Activated naive CD8-positive, alpha-beta T cell treated with anti-CD3 and anti-CD28 coated beads for 36 hours (primary cell): Measurements from ENCODE around the gene RAD51C. TPM values are rescaled to one million over a fixed set of nuclear protein-coding genes. Genes with fewer than 3 reads are reported as not detected.
"Not testable (repeated sequence)": the region's sequence is repeated elsewhere in the genome, so short reads cannot be mapped to it uniquely, and the experiment has no call there.

Source experiments
- DNase-seq: peaks from one replicate; pipeline ENCODE4 v3.0.0; 2021
- H3K27ac Mint-ChIP-seq: one replicate; pipeline ENCODE4 v1.8.0; 2022; ENCODE audit warnings: mild to moderate bottlenecking, moderate library complexity, mixed read lengths
- H3K27me3 Mint-ChIP-seq: one replicate; pipeline ENCODE4 v1.8.0; 2022; ENCODE audit warnings: mild to moderate bottlenecking, mixed read lengths
- H3K36me3 Mint-ChIP-seq: one replicate; pipeline ENCODE4 v1.8.0; 2021; ENCODE audit warnings: mild to moderate bottlenecking, mixed read lengths
- H3K4me1 Mint-ChIP-seq: one replicate; pipeline ENCODE4 v1.8.0; 2021; ENCODE audit warnings: mixed read lengths
- H3K4me3 Mint-ChIP-seq: one replicate; pipeline ENCODE4 v1.8.0; 2022; ENCODE audit warnings: mild to moderate bottlenecking, moderate library complexity, mixed read lengths
- H3K9me3 Mint-ChIP-seq: one replicate; pipeline ENCODE4 v1.8.0; 2022; ENCODE audit warnings: mixed read lengths
- total RNA-seq, 2 experiments: library from RNA; stranded (reverse); gene quantifications; one replicate each; pipeline ENCODE4 v1.2.3, GENCODE V29; 2021

The RAD51C gene
- total RNA-seq, 2 experiments from 2014 or later, result 77.3 to 86.7 TPM

- H3K4me3 Mint-ChIP-seq, result no peak overlapping the region
- no peaks in the 10 kb centered on the region for H3K27me3 Mint-ChIP-seq
- H3K4me1 Mint-ChIP-seq, result no peaks in the 10 kb centered on the region
- no peak overlapping the region for H3K27ac Mint-ChIP-seq
- no peak for DNase-seq
- H3K36me3 Mint-ChIP-seq, result no peaks in the 10 kb centered on the region
- no peaks in the 10 kb centered on the region for H3K9me3 Mint-ChIP-seq
These were observed 55.3 kb downstream of the RAD51C start for GRCh38 chr17:58747674-58748073.

- not testable (repeated sequence) for H3K36me3 Mint-ChIP-seq
These were observed 57.2 kb downstream of the RAD51C start for GRCh38 chr17:58749627-58750026.

GRCh38 chr17:58753026-58753425, 60.6 kb downstream of the RAD51C start:
- Mint-ChIP-seq H3K27me3 (peaks cover 33% of the 10 kb centered on the region), H3K9me3 (no peaks in the 10 kb centered on the region), H3K4me1 (peaks cover 10% of the 10 kb centered on the region)

More at GRCh38 chr17:58749627-58750026, 57.2 kb downstream of the RAD51C start:
- H3K4me3 Mint-ChIP-seq, H3K9me3 Mint-ChIP-seq, DNase-seq, H3K27ac Mint-ChIP-seq, H3K27me3 Mint-ChIP-seq, H3K4me1 Mint-ChIP-seq: not testable (repeated sequence)

DNA sequence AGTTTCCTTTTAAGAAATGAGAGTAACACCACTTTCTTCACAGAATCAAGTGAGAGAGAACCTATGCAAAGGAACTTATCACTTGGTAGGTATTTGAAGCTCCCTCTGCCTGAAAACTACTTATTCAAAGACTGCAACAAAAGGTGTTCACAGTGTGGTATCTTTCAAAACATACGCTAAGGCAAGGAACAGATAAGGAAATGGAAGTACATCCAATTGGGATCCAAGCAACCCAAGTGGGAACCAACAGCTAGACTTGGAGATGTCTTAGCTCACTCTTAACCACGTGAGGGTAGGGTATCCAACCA, 62.8 kb downstream of the RAD51C start:
- peaks cover 10% of the 10 kb centered on the region for H3K4me1 Mint-ChIP-seq
- H3K27ac Mint-ChIP-seq, result no peak overlapping the region
- peak overlapping the region; percentile 60 for H3K4me3 Mint-ChIP-seq
- peaks cover 53% of the 10 kb centered on the region for H3K27me3 Mint-ChIP-seq
- no peaks in the 10 kb centered on the region for H3K36me3 Mint-ChIP-seq
- no peaks in the 10 kb centered on the region for H3K9me3 Mint-ChIP-seq
- no peak for DNase-seq

More at GRCh38 chr17:58753026-58753425, 60.6 kb downstream of the RAD51C start:
- Mint-ChIP-seq H3K4me3 (no peak overlapping the region), H3K27ac (no peak overlapping the region), H3K36me3 (no peaks in the 10 kb centered on the region)
- no peak for DNase-seq

- Mint-ChIP-seq H3K9me3 (no peaks in the 10 kb centered on the region), H3K27ac (no peak within 1 kb of the TSS), H3K4me3 (peak within 1 kb of the TSS; percentile 88), H3K36me3 (no peaks in the 10 kb centered on the region), H3K27me3 (peaks cover 58% of the 10 kb centered on the region), H3K4me1 (peaks cover 10% of the 10 kb centered on the region)
- peak; percentile 71 for DNase-seq
These were observed 63.3 kb downstream of the RAD51C start, which contains the start of gene PPM1E for GRCh38 chr17:58755577-58756245. TSS of gene PPM1E (plus strand) at chr17:58755854.

- Mint-ChIP-seq H3K9me3 (no peaks in the 10 kb centered on the region), H3K36me3 (no peaks in the 10 kb centered on the region), H3K27ac (no peak overlapping the region), H3K27me3 (peaks cover 66% of the 10 kb centered on the region), H3K4me1 (peaks cover 10% of the 10 kb centered on the region), H3K4me3 (peak overlapping the region; percentile 88)
- peak; percentile 5 for DNase-seq
These were observed 64.1 kb downstream of the RAD51C start for GRCh38 chr17:58756246-58757161.

GRCh38 chr17:58757162-58757613, 64.8 kb downstream of the RAD51C start:
- DNase-seq, result no peak
- Mint-ChIP-seq H3K4me3 (peak overlapping the region; percentile 88), H3K27me3 (peaks cover 73% of the 10 kb centered on the region), H3K36me3 (no peaks in the 10 kb centered on the region), H3K9me3 (no peaks in the 10 kb centered on the region), H3K27ac (no peak overlapping the region), H3K4me1 (peaks cover 10% of the 10 kb centered on the region)

DNA sequence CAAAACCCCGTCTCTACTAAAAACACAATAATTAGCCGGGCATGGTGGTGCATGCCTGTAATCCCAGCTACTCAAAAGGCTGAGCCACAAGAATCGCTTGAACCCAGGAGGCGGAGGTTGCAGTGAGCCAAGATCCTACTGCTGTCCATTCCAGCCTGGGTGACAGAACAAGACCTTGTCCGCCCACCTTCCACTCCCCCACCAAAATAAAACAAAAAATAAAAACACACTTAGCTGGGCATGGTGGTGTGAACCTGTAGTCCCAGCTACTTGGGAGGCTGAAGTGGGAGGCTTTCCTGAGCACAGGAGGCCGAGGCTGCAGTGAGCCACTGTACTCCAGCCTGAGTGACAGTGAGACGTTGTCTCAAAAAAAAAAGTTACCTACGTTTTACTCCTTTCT, 66.5 kb downstream of the RAD51C start:
- Mint-ChIP-seq H3K27me3 (peaks cover 77% of the 10 kb centered on the region), H3K36me3 (no peaks in the 10 kb centered on the region), H3K9me3 (no peaks in the 10 kb centered on the region), H3K4me3 (no peak overlapping the region), H3K4me1 (peaks cover 10% of the 10 kb centered on the region), H3K27ac (no peak overlapping the region)
- no peak for DNase-seq

DNA sequence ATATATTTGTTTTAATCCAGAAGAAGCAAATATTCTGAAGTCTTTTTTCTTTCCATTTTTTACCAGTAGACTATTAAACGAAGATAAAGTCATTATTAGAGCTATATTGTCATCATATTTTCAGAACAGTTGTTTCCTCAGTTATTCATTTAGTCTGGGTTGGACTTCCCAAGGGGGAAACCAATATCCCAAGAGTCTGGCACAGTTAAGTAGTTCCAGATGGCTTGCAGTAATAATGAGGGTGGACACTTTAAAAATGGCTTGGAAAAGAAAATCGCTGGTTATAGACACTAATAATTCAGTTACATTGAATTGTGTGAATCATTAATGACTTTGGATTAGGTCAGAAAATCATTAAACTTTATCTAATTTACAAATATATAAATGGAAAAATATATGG, 67.1 kb downstream of the RAD51C start:
- DNase-seq, result no peak
- H3K4me3 Mint-ChIP-seq, result no peak overlapping the region
- peaks cover 77% of the 10 kb centered on the region for H3K27me3 Mint-ChIP-seq
- H3K27ac Mint-ChIP-seq, result no peak overlapping the region
- peaks cover 10% of the 10 kb centered on the region for H3K4me1 Mint-ChIP-seq
- H3K9me3 Mint-ChIP-seq, result no peaks in the 10 kb centered on the region
- H3K36me3 Mint-ChIP-seq, result no peaks in the 10 kb centered on the region

DNA sequence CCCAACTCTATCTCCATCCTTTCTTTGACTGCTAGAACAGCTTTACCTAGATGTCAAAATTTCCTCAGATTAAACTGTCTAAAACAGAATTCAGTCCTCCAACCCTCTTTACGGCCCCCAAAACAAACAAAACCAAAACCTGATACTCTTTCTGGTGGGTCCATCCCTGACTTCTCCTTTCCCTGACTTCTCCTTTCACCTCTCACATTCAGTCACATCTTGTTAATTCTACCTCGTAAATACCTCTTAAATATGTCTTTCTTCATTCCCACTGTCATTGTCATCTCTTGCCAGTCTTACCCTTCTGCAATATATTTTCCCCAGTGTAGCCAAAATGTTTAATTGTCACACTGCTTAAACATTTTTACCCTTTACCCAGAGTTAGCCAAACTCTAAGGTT, 67.8 kb downstream of the RAD51C start:
- Mint-ChIP-seq H3K36me3 (no peaks in the 10 kb centered on the region), H3K4me3 (no peak overlapping the region), H3K27me3 (peaks cover 75% of the 10 kb centered on the region), H3K9me3 (no peaks in the 10 kb centered on the region), H3K27ac (no peak overlapping the region), H3K4me1 (peaks cover 6% of the 10 kb centered on the region)
- DNase-seq, result no peak

- Mint-ChIP-seq H3K27ac (no peak overlapping the region), H3K27me3 (peaks cover 51% of the 10 kb centered on the region), H3K9me3 (no peaks in the 10 kb centered on the region), H3K4me1 (no peaks in the 10 kb centered on the region), H3K36me3 (no peaks in the 10 kb centered on the region), H3K4me3 (no peak overlapping the region)
- DNase-seq, result no peak
These were observed 70.9 kb downstream of the RAD51C start for GRCh38 chr17:58763263-58763662.

GRCh38 chr17:58764373-58764772, 72.0 kb downstream of the RAD51C start:
- Mint-ChIP-seq H3K4me3 (no peak overlapping the region), H3K27me3 (peaks cover 40% of the 10 kb centered on the region), H3K4me1 (no peaks in the 10 kb centered on the region), H3K36me3 (no peaks in the 10 kb centered on the region), H3K9me3 (no peaks in the 10 kb centered on the region), H3K27ac (no peak overlapping the region)
- no peak for DNase-seq

DNA sequence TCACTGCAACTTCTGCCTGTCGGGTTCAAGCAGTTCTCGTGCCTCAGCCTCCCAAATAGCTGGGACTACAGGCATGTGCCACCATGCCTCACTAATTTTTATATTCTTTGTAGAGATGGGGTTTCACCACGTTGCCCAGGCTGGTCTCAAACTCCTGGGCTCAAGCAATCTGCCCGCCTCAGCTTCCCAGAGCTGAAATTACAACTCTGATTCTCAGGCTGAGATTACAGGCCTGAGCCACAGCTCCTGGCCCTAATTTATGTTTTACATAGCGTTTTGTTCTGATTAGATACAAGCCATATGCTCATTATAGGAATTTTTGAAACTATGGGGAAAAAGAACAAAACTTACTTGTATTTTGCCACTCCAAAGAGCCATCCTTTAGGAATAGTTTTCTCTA, 86.1 kb downstream of the RAD51C start:
- H3K4me1 Mint-ChIP-seq, DNase-seq, H3K4me3 Mint-ChIP-seq, H3K27ac Mint-ChIP-seq, H3K36me3 Mint-ChIP-seq, H3K9me3 Mint-ChIP-seq: not testable (repeated sequence)
- peaks cover 13% of the 10 kb centered on the region for H3K27me3 Mint-ChIP-seq

GRCh38 chr17:58779446-58779845, 87.0 kb downstream of the RAD51C start:
- peaks cover 11% of the 10 kb centered on the region for H3K27me3 Mint-ChIP-seq

GRCh38 chr17:58783380-58783779, 91.0 kb downstream of the RAD51C start:
- H3K27me3 Mint-ChIP-seq, result peaks cover 11% of the 10 kb centered on the region
- no peak overlapping the region for H3K4me3 Mint-ChIP-seq
- H3K27ac Mint-ChIP-seq, result no peak overlapping the region
- H3K4me1 Mint-ChIP-seq, result peaks cover 6% of the 10 kb centered on the region
- no peak for DNase-seq
- no peaks in the 10 kb centered on the region for H3K9me3 Mint-ChIP-seq
- no peaks in the 10 kb centered on the region for H3K36me3 Mint-ChIP-seq

More at GRCh38 chr17:58779446-58779845, 87.0 kb downstream of the RAD51C start:
- no peak for DNase-seq
- Mint-ChIP-seq H3K36me3 (no peaks in the 10 kb centered on the region), H3K27ac (no peak overlapping the region), H3K9me3 (no peaks in the 10 kb centered on the region), H3K4me1 (no peaks in the 10 kb centered on the region), H3K4me3 (no peak overlapping the region)
